TTC549 (cell line): ENCODE measurements around the gene IZUMO2.
"Not testable (repeated sequence)": the region's sequence is repeated elsewhere in the genome, so short reads cannot be mapped to it uniquely, and the experiment has no call there.

Experiments used
- FAIRE-seq: peaks from 2 replicates; lab custom pipeline; 2012; peaks lifted over from hg19 to GRCh38; lab: Jason Lieb, UNC

Gene IZUMO2

GRCh38 chr19:50135856-50136602, 27.1 kb downstream of the IZUMO2 start:
- FAIRE-seq: not testable (repeated sequence)

- not testable (repeated sequence) for FAIRE-seq
These were observed 28.0 kb downstream of the IZUMO2 start for GRCh38 chr19:50134777-50135719.

- FAIRE-seq: not testable (repeated sequence)
These were observed 29.3 kb downstream of the IZUMO2 start for GRCh38 chr19:50133518-50134492.

- not testable (repeated sequence) for FAIRE-seq
These were observed 59.1 kb downstream of the IZUMO2 start for GRCh38 chr19:50104012-50104411.

GRCh38 chr19:50103405-50103804, 59.7 kb downstream of the IZUMO2 start:
- not testable (repeated sequence) for FAIRE-seq
